ENCODE measurements around the gene TCF20.

TCF20 gene

GRCh38 chr22:42270510-42271190 lies at the start of gene TCF20:
Gene TCF20 (minus strand): TSS chr22:42270653. CDS start chr22:42215305, 55,348 bp downstream.
- peak; percentile 85 for DNase-seq

- DNase-seq: no peak
These were observed 48.9 kb upstream of the TCF20 start for GRCh38 chr22:42319386-42319785.

GRCh38 chr22:42318967-42319366 lies 48.5 kb upstream of the TCF20 start:
- DNase-seq: no peak

- DNase-seq: no peak
These were observed 47.5 kb upstream of the TCF20 start for GRCh38 chr22:42317691-42318547.

- DNase-seq: peak; percentile 44
These were observed 46.6 kb upstream of the TCF20 start for GRCh38 chr22:42317008-42317407.

GRCh38 chr22:42315392-42315756 lies 44.9 kb upstream of the TCF20 start:
- no peak for DNase-seq

GRCh38 chr22:42314709-42315391 lies 44.4 kb upstream of the TCF20 start:
- DNase-seq: no peak

GRCh38 chr22:42313804-42314581 lies 43.5 kb upstream of the TCF20 start:
- DNase-seq: peak; percentile 27

GRCh38 chr22:42313204-42313603 lies 42.8 kb upstream of the TCF20 start:
- no peak for DNase-seq

GRCh38 chr22:42310291-42311015 lies 40.0 kb upstream of the TCF20 start:
- no peak for DNase-seq

- no peak for DNase-seq
These were observed 39.4 kb upstream of the TCF20 start for GRCh38 chr22:42309865-42310264.

GRCh38 chr22:42308892-42309468 lies 38.5 kb upstream of the TCF20 start:
- DNase-seq: no peak

- DNase-seq: no peak
These were observed 37.5 kb upstream of the TCF20 start for GRCh38 chr22:42307806-42308563.

- no peak for DNase-seq
These were observed 35.6 kb upstream of the TCF20 start for GRCh38 chr22:42306010-42306409.

- no peak for DNase-seq
These were observed 33.9 kb upstream of the TCF20 start for GRCh38 chr22:42304324-42304790.

GRCh38 chr22:42303396-42304323 lies 33.2 kb upstream of the TCF20 start:
- no peak for DNase-seq

- no peak for DNase-seq
These were observed 31.3 kb upstream of the TCF20 start for GRCh38 chr22:42301742-42302102.

- no peak for DNase-seq
These were observed 30.8 kb upstream of the TCF20 start for GRCh38 chr22:42301077-42301741.
